Measurements from ENCODE around the gene CASR.
"Not testable (repeated sequence)": the region's sequence is repeated elsewhere in the genome, so short reads cannot be mapped to it uniquely, and the experiment has no call there.

Gene CASR

GRCh38 chr3:122167630-122168029, 15.8 kb upstream of the CASR start:
- Histone ChIP-seq H3K4me3 (ENCODE audit: low read depth in 1 of 2, low read length in 1 of 2) (no peak overlapping the region), H3K9me3 (peaks cover 3% of the 10 kb centered on the region), H3K36me3 (no peaks in the 10 kb centered on the region), H3K27me3 (no peaks in the 10 kb centered on the region), H3K27ac (peak overlapping the region; percentile 48), H3K4me1 (ENCODE audit: control insufficient read depth in 1 of 2, insufficient read depth in 1 of 2, low read depth in 1 of 2, low read length in 1 of 2) (peaks cover 8 to 11% of the 10 kb centered on the region in 2 experiments)
- no peak for TF ChIP-seq CTCF (IDR thresholded peaks at IDR 0.05)

DNA sequence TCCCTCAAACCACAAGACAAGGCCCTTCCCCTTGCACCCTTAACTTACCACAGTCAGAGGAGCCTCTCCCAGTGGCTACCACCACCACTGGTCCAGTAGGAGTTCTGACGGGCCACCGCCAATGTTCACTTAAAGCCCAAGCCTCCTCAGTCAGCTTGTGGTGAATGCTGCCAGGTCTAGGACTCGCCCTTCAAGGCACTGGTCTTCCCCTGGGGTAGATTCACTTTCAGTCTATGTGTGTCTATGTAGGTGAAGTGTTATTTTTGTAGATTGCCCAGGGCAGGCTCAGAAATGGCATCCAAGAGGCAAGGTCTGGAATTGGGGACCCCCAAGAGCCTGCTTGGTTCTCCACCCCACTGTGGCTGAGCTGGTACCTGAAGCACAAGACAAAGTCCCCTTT, 15.4 kb upstream of the CASR start:
- Histone ChIP-seq H3K27me3 (no peaks in the 10 kb centered on the region), H3K9me3 (peaks cover 7% of the 10 kb centered on the region), H3K27ac (peak overlapping the region; percentile 48), H3K4me3 (ENCODE audit: low read depth in 1 of 2, low read length in 1 of 2) (no peak overlapping the region), H3K4me1 (ENCODE audit: control insufficient read depth in 1 of 2, insufficient read depth in 1 of 2, low read depth in 1 of 2, low read length in 1 of 2) (peaks cover 8 to 11% of the 10 kb centered on the region in 2 experiments), H3K36me3 (no peaks in the 10 kb centered on the region)
- TF ChIP-seq CTCF (IDR thresholded peaks at IDR 0.05), result no peak

GRCh38 chr3:122169911-122170310, 13.6 kb upstream of the CASR start:
- peaks cover 8 to 11% of the 10 kb centered on the region in 2 experiments for H3K4me1 ChIP-seq (ENCODE audit: control insufficient read depth in 1 of 2, insufficient read depth in 1 of 2, low read depth in 1 of 2, low read length in 1 of 2)
- H3K4me3 ChIP-seq (ENCODE audit: low read depth in 1 of 2, low read length in 1 of 2), result no peak overlapping the region
- peaks cover 11% of the 10 kb centered on the region for H3K9me3 ChIP-seq
- no peak for TF ChIP-seq CTCF (IDR thresholded peaks at IDR 0.05)
- no peaks in the 10 kb centered on the region for H3K27me3 ChIP-seq
- H3K27ac ChIP-seq, result no peak overlapping the region
- H3K36me3 ChIP-seq, result no peaks in the 10 kb centered on the region

- not testable (repeated sequence) for H3K27ac ChIP-seq; H3K4me3 ChIP-seq (ENCODE audit: low read depth in 1 of 2, low read length in 1 of 2); H3K27me3 ChIP-seq; H3K36me3 ChIP-seq
- Histone ChIP-seq H3K9me3 (peaks cover 11% of the 10 kb centered on the region), H3K4me1 (ENCODE audit: control insufficient read depth in 1 of 2, insufficient read depth in 1 of 2, low read depth in 1 of 2, low read length in 1 of 2) (peaks cover 8 to 11% of the 10 kb centered on the region in 2 experiments)
These were observed 12.1 kb upstream of the CASR start for GRCh38 chr3:122171361-122171760.

- Histone ChIP-seq H3K4me1 (ENCODE audit: control insufficient read depth in 1 of 2, insufficient read depth in 1 of 2, low read depth in 1 of 2, low read length in 1 of 2) (peaks cover under 1 to 1% of the 10 kb centered on the region in 2 experiments), H3K36me3 (no peaks in the 10 kb centered on the region), H3K27me3 (peaks cover 70% of the 10 kb centered on the region), H3K4me3 (ENCODE audit: low read depth in 1 of 2, low read length in 1 of 2) (no peak overlapping the region), H3K9me3 (no peaks in the 10 kb centered on the region), H3K27ac (no peak overlapping the region)
- TF ChIP-seq CTCF (IDR thresholded peaks at IDR 0.05), result no peak
These were observed 4.8 kb upstream of the CASR start for GRCh38 chr3:122178711-122179110.

DNA sequence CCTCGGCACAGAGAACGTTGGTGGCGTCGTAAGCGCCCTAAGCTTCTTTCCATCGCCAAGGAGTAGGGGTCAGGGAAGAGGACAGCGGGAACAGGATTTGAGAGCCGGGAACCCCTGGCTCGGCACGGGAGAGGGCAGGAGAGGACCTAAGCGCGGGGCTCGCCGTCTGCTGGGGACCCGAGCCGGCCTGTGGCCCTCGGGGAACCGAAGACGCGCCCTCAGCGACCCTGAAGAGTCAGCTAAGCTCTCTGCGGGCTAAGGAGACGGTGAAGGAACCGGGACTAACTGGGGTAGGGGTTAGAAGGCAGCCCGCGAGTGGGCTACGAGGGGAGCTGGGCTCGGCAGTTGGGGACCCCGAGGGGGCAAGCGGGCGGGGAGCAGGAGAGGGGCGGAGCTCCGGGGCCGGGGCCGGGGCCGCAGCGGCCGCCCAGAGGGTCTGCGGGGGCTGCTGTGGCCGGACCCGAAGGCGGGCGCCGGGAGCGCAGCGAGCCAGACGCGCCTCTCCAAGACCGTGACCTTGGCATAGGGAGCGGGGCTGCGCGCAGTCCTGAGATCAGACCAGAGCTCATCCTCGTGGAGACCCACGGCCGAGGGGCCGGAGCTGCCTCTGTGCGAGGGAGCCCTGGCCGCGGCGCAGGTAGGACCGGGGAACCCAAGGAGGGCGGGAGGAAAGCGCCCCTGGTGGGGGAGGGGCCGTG, 574 bp downstream of the CASR start:
- Histone ChIP-seq H3K9me3 (no peaks in the 10 kb centered on the region), H3K27ac (no peak overlapping the region), H3K4me3 (ENCODE audit: low read depth in 1 of 2, low read length in 1 of 2) (peak overlapping the region; percentile 28 to 38), H3K36me3 (no peaks in the 10 kb centered on the region), H3K4me1 (ENCODE audit: control insufficient read depth in 1 of 2, insufficient read depth in 1 of 2, low read depth in 1 of 2, low read length in 1 of 2) (peaks cover 6 to 12% of the 10 kb centered on the region in 2 experiments), H3K27me3 (peaks cover 100% of the 10 kb centered on the region)
- TF ChIP-seq CTCF (IDR thresholded peaks at IDR 0.05), result no peak
